ENCODE data around the gene MTIF3. TPM values are rescaled to one million over a fixed set of nuclear protein-coding genes. Genes with fewer than 3 reads are reported as not detected.

The MTIF3 gene
- total and polyA plus RNA-seq, 7 donors, result 48.1 to 166 (median 72.4) TPM

GRCh38 chr13:27425918-27426630 lies 24.3 kb downstream of the MTIF3 start:
- intact Hi-C loops (cut with DNase I), result loop anchor here (2.0 to 10.0 kb wide), 4 partner anchors 19 to 199 kb away; partner anchors contain the start of genes RPL21 (in 2 of the 2), LNX2 (in 1 of the 2) and POLR1D (in 1 of the 2)
- ATAC-seq (peak; percentile 79 to 88 (median 81)), DNase-seq (peak; percentile 74 to 88)
- Histone ChIP-seq H3K9me3 (no peaks in the 10 kb centered on the region), H3K27me3 (ENCODE audit: insufficient read depth in 3 of 3, low read length in 2 of 3) (no peaks in the 10 kb centered on the region), H3K4me3 (peak overlapping the region; percentile 93), H3K27ac (peak overlapping the region; percentile 100), H3K4me1 (peaks cover 31% of the 10 kb centered on the region), H3K36me3 (ENCODE audit: insufficient read depth in 1 of 2, low read depth in 1 of 2) (peaks cover 3 to 43% of the 10 kb centered on the region in 2 donors)
- 20 to 31% (median 25%) methylated on average over 17 of the region's 17 CpGs for WGBS, 3 donors
- TF ChIP-seq CTCF (IDR thresholded peaks at IDR 0.05), result peak; percentile 38

DNA sequence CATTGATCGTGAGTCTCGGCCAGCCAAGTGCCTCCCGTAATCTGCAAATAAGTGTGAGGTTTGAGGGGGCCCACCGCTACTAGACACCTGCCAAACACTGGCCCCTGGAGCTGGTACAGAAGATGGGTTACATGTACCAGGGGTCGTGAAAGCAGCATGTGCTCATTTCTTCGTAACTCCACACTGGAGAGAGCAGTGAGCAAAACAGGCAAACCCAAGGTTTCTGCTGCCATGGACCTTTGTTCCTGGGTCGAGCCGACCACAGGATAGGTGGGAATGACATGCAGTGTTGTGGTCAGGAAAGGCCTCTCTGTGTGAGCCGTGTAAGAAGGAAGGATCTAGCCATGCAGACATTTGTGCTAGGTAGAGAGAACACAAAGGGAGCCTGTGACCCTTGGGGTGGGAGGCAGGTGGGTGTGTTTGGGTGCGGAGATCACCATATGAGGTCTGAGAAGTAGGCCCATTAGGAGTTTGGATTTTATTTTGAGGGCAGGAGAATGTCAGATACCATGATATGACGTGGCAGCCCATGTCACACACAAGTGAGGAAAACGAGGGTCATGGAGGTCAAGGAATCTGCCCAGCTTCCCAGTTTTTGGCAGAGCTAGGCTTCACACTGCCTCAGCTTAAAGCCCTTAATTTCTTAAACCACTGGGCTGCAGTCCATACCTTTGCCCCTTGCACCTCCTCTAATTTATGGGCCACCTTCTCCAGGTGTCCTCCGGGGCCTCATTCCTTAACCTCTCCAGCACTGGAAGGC lies 25.0 kb downstream of the MTIF3 start:
- no peaks in the 10 kb centered on the region for H3K9me3 ChIP-seq
- DNase-seq, result no peak
- peak overlapping the region; percentile 100 for H3K27ac ChIP-seq
- H3K4me1 ChIP-seq, result peaks cover 31% of the 10 kb centered on the region
- intact Hi-C loops (cut with DNase I), result loop anchor here (5.0 to 10.0 kb wide), 3 partner anchors 171 to 199 kb away; partner anchors contain the start of genes RPL21 (in 2 of the 2), LNX2 (in 1 of the 2) and POLR1D (in 1 of the 2)
- H3K4me3 ChIP-seq, result peak overlapping the region; percentile 93
- TF ChIP-seq CTCF (IDR thresholded peaks at IDR 0.05), result no peak
- H3K27me3 ChIP-seq (ENCODE audit: insufficient read depth in 3 of 3, low read length in 2 of 3), result no peaks in the 10 kb centered on the region
- ATAC-seq, result peak; percentile 1 to 19 (median 8)
- H3K36me3 ChIP-seq (ENCODE audit: insufficient read depth in 1 of 2, low read depth in 1 of 2), result peaks cover 3 to 36% of the 10 kb centered on the region in 2 donors
- 16 to 19% (median 17%) methylated on average over 13 of the region's 13 CpGs for WGBS, 3 donors

DNA sequence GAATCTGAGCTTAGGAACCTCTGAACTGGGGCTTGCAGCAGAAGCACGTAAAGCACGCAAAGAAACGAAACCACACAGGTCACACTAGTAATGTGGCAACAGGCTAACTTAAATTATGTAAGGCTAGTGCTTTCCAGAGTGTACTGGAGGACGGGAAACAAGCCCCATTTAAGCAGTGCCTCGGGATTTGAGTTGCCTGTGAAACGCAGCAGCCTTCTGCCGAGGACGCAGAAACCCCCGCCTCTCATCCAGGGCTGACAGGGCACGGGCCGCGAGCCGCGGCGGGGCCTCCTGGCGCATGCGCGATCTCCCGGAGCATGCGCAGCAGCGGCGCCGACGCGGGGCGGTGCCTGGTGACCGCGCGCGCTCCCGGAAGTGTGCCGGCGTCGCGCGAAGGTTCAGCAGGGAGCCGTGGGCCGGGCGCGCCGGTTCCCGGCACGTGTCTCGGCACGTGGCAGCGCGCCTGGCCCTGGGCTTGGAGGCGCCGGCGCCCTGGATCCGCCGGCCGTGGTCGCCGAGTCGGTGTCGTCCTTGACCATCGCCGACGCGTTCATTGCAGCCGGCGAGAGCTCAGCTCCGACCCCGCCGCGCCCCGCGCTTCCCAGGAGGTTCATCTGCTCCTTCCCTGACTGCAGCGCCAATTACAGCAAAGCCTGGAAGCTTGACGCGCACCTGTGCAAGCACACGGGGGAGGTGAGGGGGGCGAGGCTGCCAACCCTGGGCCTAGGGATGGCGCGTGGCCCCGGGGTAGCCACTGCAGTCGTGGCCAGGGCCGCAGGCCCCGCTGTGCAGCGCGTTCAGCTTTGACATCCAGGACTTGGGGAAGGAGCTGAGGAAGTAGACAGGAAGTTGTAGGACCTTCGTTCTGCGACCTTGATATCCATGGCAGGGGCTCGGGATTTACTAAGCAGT lies 25.9 kb downstream of the MTIF3 start, which contains the start of gene GTF3A:
Gene GTF3A, plus strand, starts transcription at position 374 of the 912 bp plus-strand sequence.
- DNase-seq (peak; percentile 89 to 93), ATAC-seq (peak; percentile 90 to 92 (median 92))
- TF ChIP-seq CTCF (IDR thresholded peaks at IDR 0.05), result no peak
- Histone ChIP-seq H3K36me3 (ENCODE audit: insufficient read depth in 1 of 2, low read depth in 1 of 2) (peaks cover 3 to 28% of the 10 kb centered on the region in 2 donors), H3K9me3 (no peaks in the 10 kb centered on the region), H3K4me1 (peaks cover 27% of the 10 kb centered on the region), H3K27ac (peak within 1 kb of the TSS; percentile 100), H3K4me3 (peak within 1 kb of the TSS; percentile 93), H3K27me3 (ENCODE audit: insufficient read depth in 3 of 3, low read length in 2 of 3) (no peaks in the 10 kb centered on the region)
- intact Hi-C loops (cut with DNase I), result loop anchor here (5.0 to 10.0 kb wide), 3 partner anchors 170 to 200 kb away; partner anchors contain the start of genes RPL21 (in 2 of the 2), LNX2 (in 1 of the 2) and POLR1D (in 1 of the 2)
- 0% methylated on average over 60 to 85 of the region's 85 CpGs for WGBS, 3 donors

DNA sequence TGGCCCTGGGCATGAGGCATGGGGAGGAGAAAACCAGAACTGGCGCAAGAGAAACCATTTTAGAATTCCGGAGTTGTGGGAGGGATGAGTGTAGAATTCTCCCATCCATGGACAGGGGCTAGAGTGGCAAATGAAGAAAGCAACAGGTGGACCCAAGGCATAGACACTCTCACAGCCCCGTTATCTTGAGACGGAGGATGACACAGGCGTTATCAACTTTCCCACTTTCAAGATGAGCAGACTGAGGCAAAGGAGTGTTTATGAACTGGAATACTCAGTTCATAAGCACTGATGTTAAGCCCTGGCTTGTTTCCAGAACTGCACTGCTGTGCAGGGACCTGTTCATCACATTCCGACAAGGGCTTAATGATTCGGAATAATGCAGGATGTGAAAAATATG lies 27.0 kb downstream of the MTIF3 start:
- intact Hi-C loops (cut with DNase I), result loop anchor here in 1 of 2 donors (10.0 kb wide), 2 partner anchors 169 to 201 kb away; partner anchors contain the start of genes LNX2, POLR1D and RPL21
- H3K4me3 ChIP-seq, result no peak overlapping the region
- no peaks in the 10 kb centered on the region for H3K27me3 ChIP-seq (ENCODE audit: insufficient read depth in 3 of 3, low read length in 2 of 3)
- H3K36me3 ChIP-seq (ENCODE audit: insufficient read depth in 1 of 2, low read depth in 1 of 2), result peaks cover 3 to 16% of the 10 kb centered on the region in 2 donors
- 63 to 76% (median 69%) methylated on average over 7 of the region's 7 CpGs for WGBS, 3 donors
- TF ChIP-seq CTCF (IDR thresholded peaks at IDR 0.05), result no peak
- H3K9me3 ChIP-seq, result no peaks in the 10 kb centered on the region
- peaks cover 24% of the 10 kb centered on the region for H3K4me1 ChIP-seq
- ATAC-seq (no peak), DNase-seq (no peak)
- H3K27ac ChIP-seq, result peak overlapping the region; percentile 100
